Spleen (tissue), 7 donors: ENCODE data around the gene VSTM2L.

ENCODE experiments used
- CTCF ChIP-seq, 11 experiments: fragments of 200-600 bp in 7 of 11; fragments of 450-650 bp in 4 of 11; sonication (generic) in 4 of 11; IDR thresholded peaks in 8 of 11; conservative IDR thresholded peaks in 3 of 11; 1 replicate in 7 of 11; 2 replicates in 4 of 11; pipeline versions ENCODE4 v1.4.0 to v1.8.0; 2016 to 2021; ENCODE audit warnings: antibody characterized with exemption in 11 of 11, inconsistent platforms in 4 of 11, mild to moderate bottlenecking in 1 of 11
- POLR2A ChIP-seq, 3 donors: fragments of 450-650 bp; IDR thresholded peaks; one replicate each; pipeline ENCODE4 v1.5.1; 2017; ENCODE audit warnings: antibody characterized with exemption in 3 of 3, mild to moderate bottlenecking in 1 of 3
- donor health status: DM: no; HTN: no; CAD: no; lungs with moderate emphysema.
- donor health status: DM: no; HTN: no; CAD: no.
- donor health status: DM: no; HTN: no; CAD: no.

DNA sequence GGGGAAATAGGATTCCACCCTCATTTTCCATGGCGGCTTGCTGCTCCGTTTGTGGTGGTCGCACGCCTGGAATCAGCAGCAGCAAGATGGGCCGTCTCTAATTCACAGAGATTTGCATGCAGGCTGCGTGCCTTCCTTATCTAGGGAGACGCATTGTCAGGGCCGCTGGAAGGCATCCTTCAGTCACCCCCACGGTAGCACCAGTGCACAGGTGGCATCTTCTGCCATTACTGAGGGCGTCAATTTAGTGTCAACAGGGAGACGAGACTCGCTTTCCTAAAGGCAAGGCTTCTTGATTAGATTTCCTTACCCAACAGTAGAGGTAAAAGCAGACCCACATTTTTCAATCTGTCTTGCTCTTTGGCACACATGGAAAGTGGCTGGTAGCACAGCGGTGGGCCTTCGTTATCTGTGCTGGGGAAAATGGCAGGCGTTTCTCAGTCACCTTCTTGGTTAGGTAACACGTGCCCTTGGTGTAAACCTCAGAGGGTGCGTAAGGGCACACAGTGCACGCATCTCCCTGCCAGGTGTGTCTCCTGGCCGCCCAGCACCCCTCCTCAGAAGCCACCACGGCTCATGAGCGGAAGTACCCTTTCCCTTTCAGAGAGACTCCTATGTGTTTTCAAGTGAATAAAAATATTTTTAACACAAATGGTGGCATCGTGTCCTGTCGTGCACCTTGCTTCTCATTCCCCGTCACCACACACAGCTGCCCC lies 27.3 kb upstream of the VSTM2L start:
- TF ChIP-seq CTCF (IDR thresholded peaks at IDR 0.05 in 8 of 11, conservative IDR thresholded peaks at IDR 0.05 in 3 of 11): no peak
- TF ChIP-seq POLR2A (IDR thresholded peaks at IDR 0.05): no peak
